HepG2 (cell line): Measurements from ENCODE around the gene ZNF274. TPM values are rescaled to one million over a fixed set of nuclear protein-coding genes. Genes with fewer than 3 reads are reported as not detected.
"Not testable (repeated sequence)": the region's sequence is repeated elsewhere in the genome, so short reads cannot be mapped to it uniquely, and the experiment has no call there.

Experiments
- ATAC-seq: fragments of 200-7000 bp; cut with Tn5 transposase; 3 replicates; pipeline ENCODE4 v1.9.1; 2020; ENCODE audit warnings: mild to moderate bottlenecking, moderate library complexity
- BruUV-seq: library from RNA; stranded (reverse); fragments of 400-500 nt; replicated peaks from 2 replicates; lab custom pipeline; 2021; lab: Mats Ljungman, UMichigan
- CTCF ChIA-PET: fragments of 300-600 bp; formaldehyde crosslinking; extraction: SDS; loops from one replicate; lab custom pipeline; 2021; ENCODE audit warnings: low total read pairs, inconsistent platforms, low intra/inter-chr PET ratio; lab: Yijun Ruan, JAX
- POLR2A ChIA-PET: fragments of 350-600 bp; sonication (Branson Sonifier 250); formaldehyde crosslinking; loops from one replicate; lab custom pipeline; 2020; ENCODE audit warnings: antibody characterized with exemption, inconsistent platforms; lab: Yijun Ruan, JAX
- DNase-seq: peaks from one replicate; pipeline ENCODE4 v3.0.0-alpha.2; 2015; ENCODE audit warnings: low spot score
- FAIRE-seq: peaks from 3 replicates; lab custom pipeline; 2011; peaks lifted over from hg19 to GRCh38; lab: Jason Lieb, UNC
- H2AFZ ChIP-seq: one replicate; pipeline ENCODE4 v1.6.1; 2011; ENCODE audit warnings: low read length, inconsistent platforms
- H3K27ac ChIP-seq: fragments of 300-600 bp; 3 replicates; pipeline ENCODE4 v1.8.0; 2011; ENCODE audit warnings: mixed run types, mild to moderate bottlenecking, mixed read lengths, low read length, inconsistent platforms; ENCODE audit not compliant: insufficient read depth; ENCODE audit errors: extremely low read length
- H3K27me3 ChIP-seq, 2 experiments: fragments of 200-600 bp in 1 of 2; 2 replicates in 1 of 2; 3 replicates in 1 of 2; pipeline versions ENCODE4 v1.6.0 to v1.8.0; 2011; ENCODE audit warnings: low read length in 2 of 2, mild to moderate bottlenecking in 2 of 2, moderate library complexity in 2 of 2, inconsistent platforms in 1 of 2; ENCODE audit not compliant: insufficient read depth in 2 of 2, control insufficient read depth in 1 of 2
- H3K36me3 ChIP-seq, 2 experiments: fragments of 200-600 bp in 1 of 2; replicated peaks in 1 of 2; 2 replicates in 1 of 2; 3 replicates in 1 of 2; pipeline versions ENCODE4 v1.5.1 to v1.8.0; 2011; ENCODE audit warnings: low read length in 2 of 2, inconsistent platforms in 1 of 2; ENCODE audit not compliant: insufficient read depth in 2 of 2, control insufficient read depth in 1 of 2
- H3K4me1 ChIP-seq: 2 replicates; pipeline ENCODE4 v1.5.1; 2012; ENCODE audit warnings: low read length, inconsistent platforms; ENCODE audit not compliant: insufficient read depth
- H3K4me2 ChIP-seq: 2 replicates; pipeline ENCODE4 v1.6.0; 2011; ENCODE audit warnings: low read depth, low read length, inconsistent platforms
- H3K4me3 ChIP-seq, 3 experiments: fragments of 200-600 bp in 1 of 3; sonication (generic), shearing (Covaris generic) in 1 of 3; replicated peaks in 1 of 3; 2 replicates each; pipeline ENCODE4 v1.5.1; 2011 to 2016; ENCODE audit warnings: low read length in 3 of 3, inconsistent platforms in 2 of 3, low read depth in 2 of 3, mild to moderate bottlenecking in 2 of 3, control low read depth in 1 of 3, mixed read lengths in 1 of 3; ENCODE audit not compliant: insufficient read depth in 1 of 3
- H3K79me2 ChIP-seq: one replicate; pipeline ENCODE4 v1.6.1; 2011; ENCODE audit warnings: low read length, inconsistent platforms; ENCODE audit not compliant: insufficient read depth
- H3K9ac ChIP-seq: 2 replicates; pipeline ENCODE4 v1.6.0; 2011; ENCODE audit warnings: mild to moderate bottlenecking, low read depth, low read length, inconsistent platforms; ENCODE audit not compliant: insufficient read depth
- H3K9me3 ChIP-seq: 2 replicates; pipeline ENCODE4 v1.5.1; 2012; ENCODE audit warnings: mild to moderate bottlenecking, low read length
- H4K20me1 ChIP-seq: 2 replicates; pipeline ENCODE4 v1.6.0; 2011; ENCODE audit warnings: inconsistent platforms, mild to moderate bottlenecking, low read length, moderate library complexity; ENCODE audit not compliant: insufficient read depth
- CHD2 ChIP-seq: IDR thresholded peaks from 2 replicates; pipeline ENCODE4 v1.6.1; 2011; ENCODE audit warnings: low read depth, low read length, improper control_type of control experiment
- TOE1 ChIP-seq: sonication (generic); formaldehyde crosslinking; IDR thresholded peaks from 2 replicates; pipeline ENCODE4 v1.4.0; 2020; ENCODE audit warnings: mild to moderate bottlenecking, missing genetic modification reagents
- WGBS: methylation state at CpG from one replicate; pipeline ENCODE4 v1.1.6; 2017; ENCODE audit warnings: low lambda C conversion rate; 5-methylcytosine and 5-hydroxymethylcytosine counted together
- in situ Hi-C: cut with HindIII; loops from 2 replicates; pipeline ENCODE4 v1.10.0; 2017; ENCODE audit warnings: low pct_unique_long_range_greater_than_20kb; ENCODE audit not compliant: extremely low pct_ligation_motif_present
- intact Hi-C: fragments of 100-400 bp; cut with micrococcal nuclease; formaldehyde crosslinking; loops from one replicate; pipeline ENCODE4 v1.10.0; 2022; ENCODE audit not compliant: unreplicated experiment
- polyA plus RNA-seq, 8 experiments: library from polyadenylated mRNA; depleted of rRNA in 3 of 8; stranded (reverse) in 7 of 8; unstranded in 1 of 8; fragments of >200 nt; fragmentation: Illumina TruSeq in 4 of 8; extraction: Trizol in 4 of 8; gene quantifications; 2 replicates each; pipeline versions ENCODE4 v1.2.1 to v1.2.3, GENCODE V29; 2011 to 2016; ENCODE audit warnings: low read depth in 4 of 8, missing spikeins in 1 of 8, mixed read lengths in 1 of 8; ENCODE audit not compliant: insufficient read depth in 1 of 8
- total RNA-seq, 5 experiments: library from RNA; depleted of rRNA; stranded (reverse); fragments of >200 nt; fragmentation: Illumina TruSeq; extraction: Trizol; gene quantifications; 2 replicates each; pipeline ENCODE4 v1.2.3, GENCODE V29; 2016; ENCODE audit warnings: low read depth in 1 of 5
- TF ChIP-seq, protein P1 (sequence below): fragments of 450-650 bp; IDR thresholded peaks from 2 replicates; pipeline ENCODE4 v1.6.1; 2016

Gene ZNF274
- total and polyA plus RNA-seq, 2 of the 13 experiments (the other 11 are each of a cell fraction or from before 2014, with no cell fraction given): 16.1 to 23.0 TPM

DNA sequence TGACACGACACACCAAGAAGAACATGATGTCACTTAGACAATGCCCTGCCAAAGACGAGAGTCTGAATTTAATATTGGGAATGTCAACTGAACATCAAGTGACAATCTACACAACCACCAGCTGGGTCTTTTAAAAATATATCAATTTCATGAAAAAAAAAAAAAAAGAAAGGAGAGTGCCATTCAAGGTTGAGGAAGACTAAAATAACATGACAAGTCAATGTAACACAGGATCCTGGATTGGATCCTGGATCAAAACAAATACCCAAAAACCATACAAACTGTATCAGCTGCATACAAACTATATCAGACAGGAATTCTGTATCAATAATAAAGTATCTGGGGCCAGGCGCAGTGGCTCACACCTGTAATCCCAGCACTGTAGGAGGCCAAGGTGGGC, 37.0 kb upstream of the ZNF274 start:
- H3K27me3 ChIP-seq: no peaks in the 10 kb centered on the region; a peak in 1 of 5 replicates
- 0 out of 2 replicates have a peak, but pooled peaks cover 4% of the 10 kb centered on the region for H3K4me1 ChIP-seq
- H2AFZ ChIP-seq: no peak overlapping the region
- FAIRE-seq (no peak), ATAC-seq (no peak), DNase-seq (no peak)
- TF ChIP-seq CHD2 (no peak), TOE1 (CRISPR knock-in tag) (no peak)
- TF ChIP-seq, protein P1, sequence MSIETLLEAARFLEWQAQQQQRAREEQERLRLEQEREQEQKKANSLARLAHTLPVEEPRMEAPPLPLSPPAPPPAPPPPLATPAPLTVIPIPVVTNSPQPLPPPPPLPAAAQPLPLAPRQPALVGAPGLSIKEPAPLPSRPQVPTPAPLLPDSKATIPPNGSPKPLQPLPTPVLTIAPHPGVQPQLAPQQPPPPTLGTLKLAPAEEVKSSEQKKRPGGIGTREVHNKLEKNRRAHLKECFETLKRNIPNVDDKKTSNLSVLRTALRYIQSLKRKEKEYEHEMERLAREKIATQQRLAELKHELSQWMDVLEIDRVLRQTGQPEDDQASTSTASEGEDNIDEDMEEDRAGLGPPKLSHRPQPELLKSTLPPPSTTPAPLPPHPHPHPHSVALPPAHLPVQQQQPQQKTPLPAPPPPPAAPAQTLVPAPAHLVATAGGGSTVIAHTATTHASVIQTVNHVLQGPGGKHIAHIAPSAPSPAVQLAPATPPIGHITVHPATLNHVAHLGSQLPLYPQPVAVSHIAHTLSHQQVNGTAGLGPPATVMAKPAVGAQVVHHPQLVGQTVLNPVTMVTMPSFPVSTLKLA: 0 out of 2 replicates have a peak, but pooled peaks have one; percentile 17
- in situ Hi-C loops (no loop called here), intact Hi-C loops (no loop called here)
- CTCF ChIA-PET: no interaction called here
- peaks cover 63% of the 10 kb centered on the region for H3K9me3 ChIP-seq
- POLR2A ChIA-PET: no interaction called here
- H3K36me3 ChIP-seq: peaks cover 2 to 15% of the 10 kb centered on the region in 2 experiments; a peak in 2 of 5 replicates
- H3K4me2 ChIP-seq: no peak overlapping the region
- H3K27ac ChIP-seq: no peak overlapping the region
- H4K20me1 ChIP-seq: no peaks in the 10 kb centered on the region
- 93% methylated on average over 3 of the region's 3 CpGs for WGBS
- BruUV-seq: no TSS peak
- H3K4me3 ChIP-seq: no peak overlapping the region
- H3K79me2 ChIP-seq: peaks cover 2% of the 10 kb centered on the region
- H3K9ac ChIP-seq: no peak overlapping the region

DNA sequence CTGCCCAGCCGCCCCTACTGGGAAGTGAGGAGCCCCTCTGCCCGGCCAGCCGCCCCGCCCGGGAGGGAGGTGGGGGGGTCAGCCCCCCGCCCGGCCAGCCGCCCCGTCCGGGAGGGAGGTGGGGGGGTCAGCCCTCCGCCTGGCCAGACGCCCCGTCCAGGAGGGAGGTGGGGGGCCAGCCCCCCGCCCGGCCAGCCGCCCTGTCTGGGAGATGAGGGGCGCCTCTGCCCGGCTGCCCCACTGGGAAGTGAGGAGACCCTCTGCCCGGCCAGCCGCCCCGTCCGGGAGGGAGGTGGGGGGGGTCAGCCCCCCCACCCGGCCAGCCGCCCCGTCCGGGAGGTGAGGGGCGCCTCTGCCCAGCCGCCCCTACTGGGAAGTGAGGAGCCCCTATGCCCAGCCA, 35.4 kb upstream of the ZNF274 start:
- CTCF ChIA-PET, H3K79me2 ChIP-seq: not testable (repeated sequence)

More for the DNA sequence above, 35.4 kb upstream of the ZNF274 start:
- H2AFZ ChIP-seq, ATAC-seq, H3K4me3 ChIP-seq, in situ Hi-C loops, H3K9ac ChIP-seq, H3K27me3 ChIP-seq, H3K27ac ChIP-seq, H3K4me2 ChIP-seq, DNase-seq, intact Hi-C loops, BruUV-seq, POLR2A ChIA-PET, H4K20me1 ChIP-seq, FAIRE-seq, H3K36me3 ChIP-seq, H3K4me1 ChIP-seq: not testable (repeated sequence)
- peaks cover 65% of the 10 kb centered on the region for H3K9me3 ChIP-seq
- no CpG with 5 or more reads among the region's 28 CpGs for WGBS
